ENCODE data around the gene SYCP1.
"Not testable (repeated sequence)": the region's sequence is repeated elsewhere in the genome, so short reads cannot be mapped to it uniquely, and the experiment has no call there.

SYCP1 gene

GRCh38 chr1:114976891-114977290 is 122.2 kb downstream of the SYCP1 start:
- DNase-seq = no peak

- no peak for DNase-seq
Observed at GRCh38 chr1:114979278-114979891, 124.7 kb downstream of the SYCP1 start.

GRCh38 chr1:114982251-114982650 is 127.6 kb downstream of the SYCP1 start:
- DNase-seq = no peak

GRCh38 chr1:114986286-114986685 is 131.6 kb downstream of the SYCP1 start:
- DNase-seq = no peak

- DNase-seq = no peak
Observed at GRCh38 chr1:114988095-114988494, 133.4 kb downstream of the SYCP1 start.

GRCh38 chr1:114997510-114998289 is 143.0 kb downstream of the SYCP1 start:
- DNase-seq = no peak

- DNase-seq = no peak
Observed at GRCh38 chr1:115006191-115006590, 151.5 kb downstream of the SYCP1 start.

- DNase-seq = no peak
Observed at GRCh38 chr1:115012006-115012405, 157.3 kb downstream of the SYCP1 start.

GRCh38 chr1:115012434-115012833 is 157.8 kb downstream of the SYCP1 start:
- no peak for DNase-seq

GRCh38 chr1:115013792-115014191 is 159.1 kb downstream of the SYCP1 start:
- DNase-seq = no peak

GRCh38 chr1:115019549-115019948 is 164.9 kb downstream of the SYCP1 start:
- not testable (repeated sequence) for DNase-seq

GRCh38 chr1:115021145-115021544 is 166.5 kb downstream of the SYCP1 start:
- DNase-seq = no peak

- no peak for DNase-seq
Observed at GRCh38 chr1:115023593-115023992, 168.9 kb downstream of the SYCP1 start.

GRCh38 chr1:115029526-115029925 is 174.9 kb downstream of the SYCP1 start, which contains the start of gene TSHB:
TSS of gene TSHB (plus strand) at chr1:115029826. CDS start at chr1:115033363, 3,537 bp downstream.
- DNase-seq = no peak

- no peak for DNase-seq
Observed at GRCh38 chr1:115031595-115031994, 176.9 kb downstream of the SYCP1 start.

- no peak for DNase-seq
Observed at GRCh38 chr1:115035652-115036051, 181.0 kb downstream of the SYCP1 start.

- no peak for DNase-seq
Observed at GRCh38 chr1:115036814-115037507, 182.3 kb downstream of the SYCP1 start.

- no peak for DNase-seq
Observed at GRCh38 chr1:115040501-115040900, 185.8 kb downstream of the SYCP1 start.

- DNase-seq = no peak
Observed at GRCh38 chr1:115041654-115042053, 187.0 kb downstream of the SYCP1 start.

Measured in NCI-H1436 treated with DMSO at 0.1 percent for 48 hours (cell line).